Peyer's patch (tissue), 4 donors: ENCODE measurements around the gene HCFC1R1. TPM values are rescaled to one million over a fixed set of nuclear protein-coding genes. Genes with fewer than 3 reads are reported as not detected.

Experiments
- small RNA-seq, 2 donors: library from RNA; depleted of rRNA; stranded (forward); fragments of <200 nt; gene quantifications; one replicate each; pipeline ENCODE3, GENCODE V24; 2016
- total RNA-seq, 4 donors: library from RNA; depleted of rRNA; stranded (reverse); fragments of >200 nt; gene quantifications; one replicate each; pipeline ENCODE4 v1.1.0, GENCODE V29; 2016

Gene HCFC1R1
- total RNA-seq, 4 donors from 2014 or later = 14.0 to 38.0 (median 34.1) TPM

Small RNA genes within 50 kb of the gene (small RNA-seq; reads per million reads assigned to genes)
- gene LINC00514 = 0 reads per million in 2 donors

Other genes starting within 250 kb of the HCFC1R1 start
- gene ELOB, start 246.7 kb downstream of the HCFC1R1 start, total RNA-seq = 100 to 1,000 TPM in 3 of 4 donors, 10 to 100 TPM in 1; 66.8 to 243 (median 220) TPM
- not detected for gene PRSS33, start 236.4 kb downstream of the HCFC1R1 start, total RNA-seq
- gene PRSS41, start 225.5 kb downstream of the HCFC1R1 start, total RNA-seq = not detected
- gene PRSS21, start 206.7 kb downstream of the HCFC1R1 start, total RNA-seq = under 1 TPM in 1 of 4 donors, not detected in 3; 0.88 TPM
- 10 to 100 TPM in 1 of 4 donors, 1 to 10 TPM in 3; 2.5 to 13.0 (median 5.5) TPM for gene ZG16B, start 193.6 kb downstream of the HCFC1R1 start, total RNA-seq
- gene PRSS22, start 165.8 kb downstream of the HCFC1R1 start, total RNA-seq = 1 to 10 TPM in 3 of 4 donors, not detected in 1; 1.4 to 1.9 (median 1.8) TPM
- 10 to 100 TPM; 40.8 to 61.3 (median 53.1) TPM for gene FLYWCH2, start 140.7 kb downstream of the HCFC1R1 start, total RNA-seq
- 10 to 100 TPM; 30.1 to 67.4 (median 46.8) TPM for gene FLYWCH1, start 112.0 kb downstream of the HCFC1R1 start, total RNA-seq
- gene KREMEN2, start 59.7 kb downstream of the HCFC1R1 start, total RNA-seq = 1 to 10 TPM in 1 of 4 donors, under 1 TPM in 1, not detected in 2; 0.40 to 1.6 TPM
- 10 to 100 TPM in 1 of 4 donors, 1 to 10 TPM in 3; 6.3 to 13.2 (median 9.2) TPM for gene PAQR4, start 54.6 kb downstream of the HCFC1R1 start, total RNA-seq
- 10 to 100 TPM in 1 of 4 donors, 1 to 10 TPM in 3; 4.3 to 23.9 (median 6.0) TPM for gene PKMYT1, start 43.5 kb downstream of the HCFC1R1 start, total RNA-seq
- gene CLDN9, start 11.0 kb downstream of the HCFC1R1 start, total RNA-seq = 1 to 10 TPM in 3 of 4 donors, under 1 TPM in 1; 0.76 to 2.5 (median 1.2) TPM
- not detected for gene CLDN6, start 5.8 kb downstream of the HCFC1R1 start, total RNA-seq
- 10 to 100 TPM in 3 of 4 donors, 1 to 10 TPM in 1; 4.1 to 56.4 (median 39.8) TPM for gene TNFRSF12A, start 3.6 kb downstream of the HCFC1R1 start, total RNA-seq
- gene THOC6, start 93 bp upstream of the HCFC1R1 start, total RNA-seq = 10 to 100 TPM in 3 of 4 donors, 1 to 10 TPM in 1; 9.6 to 64.4 (median 27.1) TPM
- 100 to 1,000 TPM in 2 of 4 donors, 10 to 100 TPM in 2; 44.6 to 126 (median 93.8) TPM for gene BICDL2, start 13.0 kb upstream of the HCFC1R1 start, total RNA-seq
- 1 to 10 TPM in 3 of 4 donors, not detected in 1; 1.4 to 3.3 (median 2.4) TPM for gene MMP25, start 22.6 kb upstream of the HCFC1R1 start, total RNA-seq
- gene IL32, start 41.7 kb upstream of the HCFC1R1 start, total RNA-seq = 100 to 1,000 TPM in 3 of 4 donors, 10 to 100 TPM in 1; 93.3 to 676 (median 590) TPM
- gene ZSCAN10, start 75.4 kb upstream of the HCFC1R1 start, total RNA-seq = not detected
- 10 to 100 TPM in 3 of 4 donors, 1 to 10 TPM in 1; 5.0 to 24.6 (median 16.2) TPM for gene ZNF205, start 88.6 kb upstream of the HCFC1R1 start, total RNA-seq
- gene ZNF213, start 111.1 kb upstream of the HCFC1R1 start, total RNA-seq = 10 to 100 TPM; 14.9 to 40.6 (median 18.4) TPM
- not detected for gene OR1F1, start 164.3 kb upstream of the HCFC1R1 start, total RNA-seq
- gene ZNF200, start 211.2 kb upstream of the HCFC1R1 start, total RNA-seq = 10 to 100 TPM in 2 of 4 donors, 1 to 10 TPM in 2; 8.6 to 13.0 (median 10.0) TPM
- 1 to 10 TPM; 1.2 to 6.6 (median 2.2) TPM for gene MEFV, start 232.7 kb upstream of the HCFC1R1 start, total RNA-seq